Fibroblast of mammary gland (primary cell): ENCODE data around the gene KPTN.

Source experiments
- DNase-seq: peaks from one replicate; pipeline ENCODE4 v3.0.0-alpha.2; 2010; ENCODE audit warnings: low read depth
- H3K4me3 ChIP-seq: 2 replicates; pipeline ENCODE4 v1.5.1; 2011; ENCODE audit warnings: low read depth, mild to moderate bottlenecking, low read length, moderate library complexity; ENCODE audit not compliant: control insufficient read depth
- CTCF ChIP-seq: conservative IDR thresholded peaks from 2 replicates; pipeline ENCODE4 v1.5.1; 2011; ENCODE audit warnings: low read depth, low read length, inconsistent platforms; ENCODE audit not compliant: control insufficient read depth, insufficient read depth

The KPTN gene

DNA sequence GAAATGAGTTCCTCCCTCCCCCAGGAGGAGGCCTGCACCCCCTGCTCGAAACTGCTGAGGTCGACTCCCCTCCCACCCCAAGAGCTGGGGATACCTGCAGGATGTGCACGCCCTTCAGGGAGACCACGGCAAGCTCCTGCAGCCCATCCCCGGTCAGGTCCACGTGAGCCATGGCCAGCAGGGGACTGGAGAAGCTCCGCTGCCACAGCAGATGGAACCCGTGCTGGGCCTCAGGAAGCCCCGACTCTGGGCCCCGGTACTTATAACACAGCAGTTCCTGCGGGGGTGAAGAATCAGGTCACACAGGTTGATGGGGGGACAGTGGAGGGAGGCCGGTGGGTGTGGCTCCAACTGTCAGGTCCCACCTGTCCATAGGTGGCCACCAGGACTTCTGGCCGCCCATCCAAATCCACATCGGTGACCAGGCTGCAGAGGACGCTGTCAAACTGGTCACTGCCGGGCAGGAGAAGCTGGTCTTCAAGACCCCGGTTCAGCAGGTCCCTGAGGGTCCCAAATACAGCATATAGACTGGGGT, 7.5 kb downstream of the KPTN start:
- no peak overlapping the region for H3K4me3 ChIP-seq
- no peak for DNase-seq
- no peak for TF ChIP-seq CTCF

GRCh38 chr19:47475465-47475864, 8.6 kb downstream of the KPTN start:
- no peak for TF ChIP-seq CTCF
- peak; percentile 48 for DNase-seq
- H3K4me3 ChIP-seq = no peak overlapping the region

GRCh38 chr19:47473336-47473735, 10.7 kb downstream of the KPTN start:
- DNase-seq = no peak
- TF ChIP-seq CTCF = no peak
- H3K4me3 ChIP-seq = no peak overlapping the region

DNA sequence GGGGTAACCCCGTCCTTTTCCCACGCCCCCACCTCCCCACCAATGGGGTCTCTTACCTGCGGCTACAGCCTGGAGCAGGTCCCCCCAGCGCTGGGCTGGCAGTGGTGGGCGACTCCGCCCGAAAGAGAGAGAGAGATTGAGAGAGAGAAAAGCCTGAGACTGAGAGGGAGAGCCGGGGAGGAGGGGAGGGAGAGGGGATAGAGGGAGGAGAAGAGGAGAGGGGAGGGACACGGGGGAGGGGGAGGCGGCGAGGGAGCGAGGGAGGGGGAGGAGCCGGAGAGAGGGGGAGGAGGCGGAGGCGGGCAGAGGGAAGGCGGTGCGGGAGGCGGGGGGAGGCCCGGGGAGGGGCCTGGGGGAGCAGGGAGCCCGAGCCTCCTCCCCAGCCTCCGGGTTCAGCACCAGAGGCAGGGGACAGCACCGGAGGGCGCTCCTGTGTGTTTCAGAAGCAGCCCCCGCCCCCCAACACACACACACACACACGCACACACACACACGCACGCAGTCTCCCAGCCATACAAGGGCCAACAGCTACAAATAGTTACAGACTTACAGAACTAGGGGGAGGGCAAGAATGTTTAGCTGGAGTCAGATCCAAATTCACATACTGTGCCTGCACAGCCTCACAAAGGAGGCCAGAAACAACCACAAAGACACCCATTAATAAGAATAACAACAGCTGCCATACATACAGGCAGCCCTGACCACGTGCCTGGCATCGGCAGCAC, 12.1 kb downstream of the KPTN start, which contains the start of gene SLC8A2:
TSS of gene SLC8A2 (minus strand) at position 161 of the 725 bp plus-strand sequence. CDS start 5,490 bp downstream, outside the sequence.
- TF ChIP-seq CTCF = no peak
- no peak within 1 kb of the TSS for H3K4me3 ChIP-seq
- DNase-seq = peak; percentile 63

DNA sequence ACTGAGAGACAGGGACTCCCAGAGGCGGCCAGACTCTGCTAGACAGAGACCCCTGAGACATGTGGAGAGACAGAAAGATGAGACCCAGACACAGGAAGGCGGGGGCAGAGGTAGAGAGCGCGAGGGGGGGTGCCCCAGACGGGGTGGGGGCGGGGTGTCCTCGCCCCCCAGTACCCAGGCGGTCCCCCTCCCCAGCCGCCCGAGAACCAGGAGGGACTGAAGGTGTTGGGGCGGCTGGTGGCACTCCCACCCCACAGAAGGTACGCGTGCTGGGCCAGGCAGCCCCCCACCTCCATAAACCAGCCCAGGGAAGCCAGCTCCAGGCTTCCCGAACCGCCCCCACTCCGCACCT, 12.7 kb downstream of the KPTN start:
- no peak for DNase-seq
- TF ChIP-seq CTCF = no peak
- H3K4me3 ChIP-seq = no peak overlapping the region

DNA sequence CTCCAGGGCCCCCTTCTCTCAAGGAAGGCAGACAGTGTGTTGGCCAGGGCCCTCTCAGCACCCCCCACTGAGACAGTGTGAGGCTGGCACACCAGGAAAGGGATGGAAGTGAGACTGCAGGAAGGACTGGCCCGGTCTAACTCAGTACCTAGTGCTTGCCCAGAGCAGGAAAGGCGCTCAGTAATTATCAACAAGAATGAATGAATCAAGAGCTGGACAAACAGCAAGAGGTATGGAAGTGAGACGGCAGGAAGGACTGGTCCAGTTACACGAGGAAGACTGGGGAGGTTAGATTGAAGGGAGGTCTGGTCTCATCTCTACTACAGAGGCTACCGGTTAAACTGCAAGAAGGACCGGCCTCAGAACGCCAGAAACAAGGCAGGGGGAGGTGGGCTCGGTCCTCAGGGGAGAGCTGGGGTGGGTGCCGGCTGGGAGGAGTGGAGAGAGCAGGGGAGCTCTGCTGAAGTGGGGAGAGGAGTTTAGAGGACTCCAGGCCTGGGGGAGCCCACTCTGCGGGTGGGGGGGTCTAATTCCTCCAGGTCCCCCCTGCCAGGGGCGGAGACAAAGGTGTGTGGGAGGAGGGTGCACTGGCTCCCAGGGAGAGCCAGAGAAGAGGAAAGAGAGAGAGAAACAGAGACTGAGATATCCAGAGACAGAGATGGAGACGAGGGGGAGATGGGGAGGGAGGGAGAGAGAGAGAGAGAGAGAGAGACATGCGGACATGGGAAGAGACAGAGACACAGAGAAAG, 13.4 kb downstream of the KPTN start:
- H3K4me3 ChIP-seq = no peak overlapping the region
- TF ChIP-seq CTCF = no peak
- DNase-seq = no peak
